ENCODE results near the gene EPHA1.

EPHA1 gene

DNA sequence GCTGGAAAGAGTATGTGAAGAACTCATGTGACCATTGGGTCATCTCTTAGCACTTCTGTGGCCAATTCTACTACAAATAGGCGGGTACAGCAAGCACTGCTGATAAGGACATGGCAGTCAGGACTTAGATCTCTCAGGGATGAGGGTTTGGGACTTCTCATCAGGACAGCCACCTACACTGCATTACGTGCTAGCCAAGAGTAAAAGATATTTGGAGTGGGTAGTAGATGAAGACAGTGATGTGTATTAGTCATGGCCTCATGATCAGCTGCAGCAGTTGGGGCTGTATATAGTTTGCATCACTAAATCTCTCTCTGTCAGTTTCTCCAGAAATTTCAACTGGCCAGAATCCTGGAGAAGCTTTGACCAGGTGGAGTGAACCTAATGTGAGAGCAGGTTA, 43.8 kb upstream of the EPHA1 start:
- ChIA-PET POLR2A (no interaction called here), CTCF (no interaction called here)
- TF ChIP-seq CTBP1 (IDR thresholded peaks at IDR 0.05; ENCODE audit: borderline replicate concordance): no peak
- no peak for TF ChIP-seq FOXM1 (IDR thresholded peaks at IDR 0.05; ENCODE audit: borderline replicate concordance)
- TF ChIP-seq ELF4 (IDR thresholded peaks at IDR 0.05): no peak
- no peak for TF ChIP-seq NFRKB (IDR thresholded peaks at IDR 0.05)
- DNase-seq (ENCODE audit: extremely low spot score): no peak

DNA sequence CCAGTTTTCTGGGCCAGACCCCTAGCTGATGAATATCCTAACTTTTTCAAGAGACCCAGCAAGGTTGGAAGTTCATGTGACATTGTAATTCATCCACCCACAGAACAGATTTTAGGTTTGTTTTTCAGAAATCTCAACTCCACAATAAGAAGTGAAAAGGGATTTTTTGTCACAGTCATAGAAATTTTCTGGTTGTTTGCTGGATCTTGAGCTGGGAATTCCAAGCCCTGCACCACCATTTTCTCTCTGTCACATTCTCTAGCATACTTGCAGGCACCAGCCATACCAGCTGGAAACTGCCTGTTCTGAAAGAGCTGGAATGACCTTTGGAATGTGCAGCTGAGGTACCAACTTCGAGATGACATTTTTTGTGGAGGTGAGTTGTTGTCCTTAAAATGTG, 43.1 kb upstream of the EPHA1 start:
- no peak for DNase-seq (ENCODE audit: extremely low spot score)
- CTCF ChIA-PET: no interaction called here
- TF ChIP-seq SUZ12 (IDR thresholded peaks at IDR 0.05): no peak
- TF ChIP-seq ELF4 (IDR thresholded peaks at IDR 0.05): no peak
- no peak for TF ChIP-seq CTBP1 (IDR thresholded peaks at IDR 0.05; ENCODE audit: borderline replicate concordance)
- TF ChIP-seq LEF1 (IDR thresholded peaks at IDR 0.05; ENCODE audit: borderline replicate concordance): no peak
- no peak for TF ChIP-seq TARDBP (IDR thresholded peaks at IDR 0.05)
- no peak for TF ChIP-seq ARNT (IDR thresholded peaks at IDR 0.05)
- no peak for TF ChIP-seq HDGF (IDR thresholded peaks at IDR 0.05; ENCODE audit: borderline replicate concordance)
- no peak for TF ChIP-seq NFRKB (IDR thresholded peaks at IDR 0.05)
- TF ChIP-seq, protein P1, sequence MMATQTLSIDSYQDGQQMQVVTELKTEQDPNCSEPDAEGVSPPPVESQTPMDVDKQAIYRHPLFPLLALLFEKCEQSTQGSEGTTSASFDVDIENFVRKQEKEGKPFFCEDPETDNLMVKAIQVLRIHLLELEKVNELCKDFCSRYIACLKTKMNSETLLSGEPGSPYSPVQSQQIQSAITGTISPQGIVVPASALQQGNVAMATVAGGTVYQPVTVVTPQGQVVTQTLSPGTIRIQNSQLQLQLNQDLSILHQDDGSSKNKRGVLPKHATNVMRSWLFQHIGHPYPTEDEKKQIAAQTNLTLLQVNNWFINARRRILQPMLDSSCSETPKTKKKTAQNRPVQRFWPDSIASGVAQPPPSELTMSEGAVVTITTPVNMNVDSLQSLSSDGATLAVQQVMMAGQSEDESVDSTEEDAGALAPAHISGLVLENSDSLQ (IDR thresholded peaks at IDR 0.05): no peak
- TF ChIP-seq FOXK2 (IDR thresholded peaks at IDR 0.05): no peak
- no peak for TF ChIP-seq BHLHE40 (IDR thresholded peaks at IDR 0.05; ENCODE audit: borderline replicate concordance)
- no peak for TF ChIP-seq SP1 (IDR thresholded peaks at IDR 0.05)
- TF ChIP-seq FOXM1 (IDR thresholded peaks at IDR 0.05; ENCODE audit: borderline replicate concordance): no peak
- no peak for TF ChIP-seq FOXA1 (IDR thresholded peaks at IDR 0.05)
- no peak for TF ChIP-seq L3MBTL2 (conservative IDR thresholded peaks at IDR 0.05)
- no peak for TF ChIP-seq ZNF384 (IDR thresholded peaks at IDR 0.05)
- POLR2A ChIA-PET: no interaction called here

DNA sequence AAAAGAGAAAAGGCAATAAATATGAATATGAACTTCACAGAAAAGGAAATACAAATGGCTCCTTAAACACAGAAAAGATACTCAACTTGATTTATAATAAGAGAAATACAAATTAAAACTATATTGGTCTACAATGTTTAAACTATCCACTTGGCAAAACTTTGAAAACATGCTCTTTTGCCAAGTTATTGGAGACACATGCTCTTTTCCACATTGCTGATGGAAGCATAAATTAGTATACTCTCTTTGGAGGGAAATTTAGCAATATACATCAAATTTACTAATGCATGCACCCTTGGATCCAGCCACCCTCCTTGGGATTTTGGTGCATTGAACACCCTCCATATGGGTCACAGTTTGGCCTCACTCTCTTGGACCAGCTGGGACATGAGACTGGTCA, 42.5 kb upstream of the EPHA1 start:
- POLR2A ChIA-PET: no interaction called here
- CTCF ChIA-PET: no interaction called here
- no peak for DNase-seq (ENCODE audit: extremely low spot score)
- no peak for TF ChIP-seq LEF1 (IDR thresholded peaks at IDR 0.05; ENCODE audit: borderline replicate concordance)

DNA sequence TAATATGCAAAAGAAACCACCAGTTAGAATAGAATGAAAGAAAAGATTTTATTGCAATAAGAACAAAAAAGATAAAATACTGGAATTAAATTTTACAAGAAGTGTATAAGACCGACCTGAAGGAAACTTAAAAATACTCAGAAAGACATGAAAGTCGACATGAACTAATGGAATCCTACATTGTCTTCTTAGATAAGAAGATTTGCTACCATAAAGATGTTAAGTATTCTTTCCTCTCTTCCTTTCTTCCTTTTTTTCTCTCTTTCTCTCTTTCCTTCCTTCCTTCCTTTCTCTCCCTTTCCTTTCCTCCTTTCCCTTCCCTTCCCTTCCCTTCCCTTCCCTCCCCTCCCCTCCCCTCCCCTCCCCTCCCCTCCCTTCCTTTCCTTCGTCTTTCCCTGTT, 41.1 kb upstream of the EPHA1 start:
- POLR2A ChIA-PET: no interaction called here
- TF ChIP-seq NFRKB (IDR thresholded peaks at IDR 0.05) (no peak), FOXA1 (IDR thresholded peaks at IDR 0.05) (no peak), SUZ12 (IDR thresholded peaks at IDR 0.05) (no peak), FOXM1 (IDR thresholded peaks at IDR 0.05; ENCODE audit: borderline replicate concordance) (no peak), ZNF384 (IDR thresholded peaks at IDR 0.05) (no peak), HDGF (IDR thresholded peaks at IDR 0.05; ENCODE audit: borderline replicate concordance) (no peak), CTBP1 (IDR thresholded peaks at IDR 0.05; ENCODE audit: borderline replicate concordance) (no peak), ELF4 (IDR thresholded peaks at IDR 0.05) (no peak), TARDBP (IDR thresholded peaks at IDR 0.05) (no peak), LEF1 (IDR thresholded peaks at IDR 0.05; ENCODE audit: borderline replicate concordance) (no peak), ARNT (IDR thresholded peaks at IDR 0.05) (no peak), SP1 (IDR thresholded peaks at IDR 0.05) (no peak), L3MBTL2 (conservative IDR thresholded peaks at IDR 0.05) (no peak), FOXK2 (IDR thresholded peaks at IDR 0.05) (no peak), BHLHE40 (IDR thresholded peaks at IDR 0.05; ENCODE audit: borderline replicate concordance) (no peak)
- TF ChIP-seq, protein P1 (IDR thresholded peaks at IDR 0.05): no peak
- no peak for DNase-seq (ENCODE audit: extremely low spot score)
- CTCF ChIA-PET: no interaction called here

DNA sequence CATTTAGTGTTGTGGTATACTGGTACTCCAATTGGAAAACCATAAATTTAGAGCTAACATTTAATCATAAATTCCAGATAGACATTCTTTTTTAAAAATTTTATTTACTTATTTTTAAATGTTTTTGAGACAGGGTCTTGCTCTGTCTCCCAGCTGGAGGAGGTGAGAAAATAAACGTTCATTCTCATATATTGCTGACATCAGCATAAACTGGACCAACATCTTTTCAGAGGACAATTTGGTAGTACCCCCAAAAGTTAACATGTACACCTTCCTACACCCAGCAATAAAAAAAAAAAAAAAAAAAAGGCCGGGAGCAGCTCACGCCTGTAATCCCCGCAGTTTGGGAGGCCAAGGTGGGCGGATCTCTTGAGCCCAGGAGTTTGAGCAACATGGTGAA, 39.8 kb upstream of the EPHA1 start:
- DNase-seq (ENCODE audit: extremely low spot score): no peak
- POLR2A ChIA-PET: no interaction called here
- CTCF ChIA-PET: no interaction called here
- TF ChIP-seq CTBP1 (IDR thresholded peaks at IDR 0.05; ENCODE audit: borderline replicate concordance) (no peak), SP1 (IDR thresholded peaks at IDR 0.05) (no peak), TARDBP (IDR thresholded peaks at IDR 0.05) (no peak), FOXM1 (IDR thresholded peaks at IDR 0.05; ENCODE audit: borderline replicate concordance) (no peak), ZNF384 (IDR thresholded peaks at IDR 0.05) (no peak), NFRKB (IDR thresholded peaks at IDR 0.05) (no peak), ELF4 (IDR thresholded peaks at IDR 0.05) (no peak), HDGF (IDR thresholded peaks at IDR 0.05; ENCODE audit: borderline replicate concordance) (no peak), ARNT (IDR thresholded peaks at IDR 0.05) (no peak)
- TF ChIP-seq, protein P1 (IDR thresholded peaks at IDR 0.05): no peak

DNA sequence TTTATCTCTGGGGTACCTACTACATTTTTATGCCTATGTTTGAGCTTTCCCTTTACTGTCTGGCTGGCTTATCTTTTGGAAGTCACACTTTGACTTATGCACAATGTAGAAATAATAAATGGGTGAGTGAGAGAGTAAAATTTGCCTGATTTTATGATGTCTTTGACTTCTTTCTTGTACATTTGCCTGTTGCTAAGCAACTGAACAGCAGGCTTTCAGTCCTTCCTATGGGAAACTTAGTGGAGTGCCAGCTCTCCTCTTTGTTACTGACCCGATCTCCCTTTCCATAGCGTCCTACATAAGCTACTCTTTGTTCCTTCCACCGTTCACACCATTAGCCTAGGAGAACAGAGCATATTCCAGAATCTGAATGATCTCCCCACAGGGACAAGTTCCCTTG, 38.8 kb upstream of the EPHA1 start:
- CTCF ChIA-PET: no interaction called here
- no peak for DNase-seq (ENCODE audit: extremely low spot score)
- TF ChIP-seq NFRKB (IDR thresholded peaks at IDR 0.05) (no peak), CTBP1 (IDR thresholded peaks at IDR 0.05; ENCODE audit: borderline replicate concordance) (no peak), SUZ12 (IDR thresholded peaks at IDR 0.05) (no peak), SP1 (IDR thresholded peaks at IDR 0.05) (no peak), ELF4 (IDR thresholded peaks at IDR 0.05) (no peak), ZNF384 (IDR thresholded peaks at IDR 0.05) (no peak), FOXK2 (IDR thresholded peaks at IDR 0.05) (no peak), FOXA1 (IDR thresholded peaks at IDR 0.05) (no peak), L3MBTL2 (conservative IDR thresholded peaks at IDR 0.05) (no peak), HDGF (IDR thresholded peaks at IDR 0.05; ENCODE audit: borderline replicate concordance) (no peak), LEF1 (IDR thresholded peaks at IDR 0.05; ENCODE audit: borderline replicate concordance) (no peak)
- TF ChIP-seq, protein P1 (IDR thresholded peaks at IDR 0.05): no peak
- POLR2A ChIA-PET: no interaction called here

All from HEK293T (cell line).